K562 (cell line): ENCODE data around the gene CTSD. TPM values are rescaled to one million over a fixed set of nuclear protein-coding genes. Genes with fewer than 3 reads are reported as not detected.

ENCODE experiments used
- ATAC-seq: fragments of 200-7000 bp; cut with Tn5 transposase; 3 replicates; pipeline ENCODE4 v1.9.1; 2020; ENCODE audit warnings: moderate library complexity
- BruUV-seq: library from RNA; stranded (reverse); fragments of 400-500 nt; replicated peaks from 2 replicates; lab custom pipeline; 2021; lab: Mats Ljungman, UMichigan
- CTCF ChIA-PET: fragments of 300-600 bp; formaldehyde crosslinking; extraction: SDS; loops from one replicate; lab custom pipeline; 2021; ENCODE audit warnings: low intra/inter-chr PET ratio; lab: Yijun Ruan, JAX
- POLR2A ChIA-PET: fragments of 300-600, 350-650 bp; sonication (Branson Sonifier 250); formaldehyde crosslinking; extraction: SDS; loops from one replicate; lab custom pipeline; 2021; ENCODE audit warnings: antibody characterized with exemption, inconsistent platforms; lab: Yijun Ruan, JAX
- DNase-seq, 4 experiments: peaks; one replicate each; pipeline versions ENCODE4 v3.0.0 to v3.0.0-alpha.2; 2011 to 2018; ENCODE audit warnings: low spot score in 3 of 4, mixed read lengths in 3 of 4; ENCODE audit errors: extremely low read depth in 1 of 4
- FAIRE-seq: peaks from 2 replicates; lab custom pipeline; 2011; peaks lifted over from hg19 to GRCh38; lab: Jason Lieb, UNC
- H2AFZ ChIP-seq: 2 replicates; pipeline ENCODE4 v1.6.0; 2011; ENCODE audit warnings: low read depth, low read length, control low read depth, inconsistent platforms
- H3K27ac ChIP-seq: fragments of 200-600 bp; 3 replicates; pipeline ENCODE4 v1.8.0; 2011; ENCODE audit warnings: low read depth, mild to moderate bottlenecking, control low read depth, inconsistent platforms, low read length, moderate library complexity, mixed read lengths; ENCODE audit errors: extremely low read depth
- H3K27me3 ChIP-seq, 2 experiments: fragments of 300-600 bp in 1 of 2; 2 replicates in 1 of 2; 3 replicates in 1 of 2; pipeline versions ENCODE4 v1.6.0 to v1.8.0; 2011; ENCODE audit warnings: inconsistent platforms in 2 of 2, low read length in 2 of 2, mild to moderate bottlenecking in 1 of 2, mixed read lengths in 1 of 2, moderate library complexity in 1 of 2; ENCODE audit not compliant: control insufficient read depth in 2 of 2, insufficient read depth in 2 of 2
- H3K36me3 ChIP-seq: fragments of 300-600 bp; 3 replicates; pipeline ENCODE4 v1.8.0; 2011; ENCODE audit warnings: mild to moderate bottlenecking, low read length, inconsistent platforms; ENCODE audit not compliant: control insufficient read depth, insufficient read depth
- H3K4me1 ChIP-seq, 2 experiments: fragments of 200-600 bp in 1 of 2; replicated peaks in 1 of 2; 2 replicates in 1 of 2; 3 replicates in 1 of 2; pipeline versions ENCODE4 v1.5.1 to v1.8.0; 2011; ENCODE audit warnings: inconsistent platforms in 2 of 2, low read length in 2 of 2, mild to moderate bottlenecking in 1 of 2, mixed read lengths in 1 of 2, moderate library complexity in 1 of 2; ENCODE audit not compliant: control insufficient read depth in 2 of 2, insufficient read depth in 2 of 2
- H3K4me2 ChIP-seq: 2 replicates; pipeline ENCODE4 v1.6.1; 2011; ENCODE audit warnings: low read length, control low read depth, inconsistent platforms, mixed read lengths; ENCODE audit not compliant: insufficient read depth
- H3K4me3 ChIP-seq: fragments of 200-600 bp; sonication (generic), shearing (Covaris generic); 2 replicates; pipeline ENCODE4 v1.5.1; 2016; ENCODE audit warnings: control low read depth, inconsistent platforms
- H3K79me2 ChIP-seq: fragments of 200-600 bp; 3 replicates; pipeline ENCODE4 v1.8.0; 2011; ENCODE audit warnings: low read length, inconsistent platforms; ENCODE audit not compliant: control insufficient read depth, insufficient read depth
- H3K9ac ChIP-seq, 2 experiments: 2 replicates each; pipeline versions ENCODE4 v1.6.0 to v1.6.1; 2011; ENCODE audit warnings: low read depth in 2 of 2, low read length in 2 of 2, control low read depth in 1 of 2, inconsistent platforms in 1 of 2, mild to moderate bottlenecking in 1 of 2, mixed read lengths in 1 of 2; ENCODE audit not compliant: insufficient read depth in 1 of 2
- H3K9me1 ChIP-seq: one replicate; pipeline ENCODE4 v1.6.0; 2011; ENCODE audit warnings: inconsistent platforms, mild to moderate bottlenecking, low read length, moderate library complexity; ENCODE audit not compliant: control insufficient read depth, insufficient read depth
- H3K9me3 ChIP-seq: replicated peaks from 2 replicates; pipeline ENCODE4 v1.5.1; 2011; ENCODE audit warnings: low read depth, low read length, inconsistent platforms; ENCODE audit not compliant: control insufficient read depth, insufficient read depth
- H4K20me1 ChIP-seq: replicated peaks from 2 replicates; pipeline ENCODE4 v1.6.1; 2011; ENCODE audit warnings: low read length, inconsistent platforms, mixed read lengths; ENCODE audit not compliant: control insufficient read depth, insufficient read depth
- CTBP1 ChIP-seq: fragments of 450-650 bp; IDR thresholded peaks from 2 replicates; pipeline ENCODE4 v1.6.1; 2016; ENCODE audit warnings: borderline replicate concordance
- GATAD2A ChIP-seq: fragments of 450-650 bp; IDR thresholded peaks from 2 replicates; pipeline ENCODE4 v1.6.1; 2017
- PCBP2 ChIP-seq: fragments of 200-400 bp; formaldehyde crosslinking; IDR thresholded peaks from 2 replicates; pipeline ENCODE4 v1.6.1; 2018; ENCODE audit warnings: low read length, low read depth, mild to moderate bottlenecking, moderate library complexity; ENCODE audit not compliant: poor library complexity, severe bottlenecking
- TAF15 ChIP-seq: fragments of 200-400 bp; formaldehyde crosslinking; IDR thresholded peaks from 2 replicates; pipeline ENCODE4 v1.6.1; 2017; ENCODE audit warnings: mild to moderate bottlenecking, low read depth, low read length, moderate library complexity
- TCF3 ChIP-seq: sonication (generic); formaldehyde crosslinking; IDR thresholded peaks from 2 replicates; pipeline ENCODE4 v1.4.0; 2020; ENCODE audit warnings: mild to moderate bottlenecking, missing genetic modification reagents
- ZNF592 ChIP-seq: fragments of 450-650 bp; IDR thresholded peaks from 2 replicates; pipeline ENCODE4 v1.6.1; 2017; ENCODE audit warnings: antibody characterized with exemption, mild to moderate bottlenecking
- WGBS: fragments of 100-300 bp; shearing (Covaris generic); methylation state at CpG from one replicate; pipeline ENCODE4 v1.1.6; 2016; ENCODE audit warnings: low coverage, mixed read lengths; ENCODE audit not compliant: insufficient coverage; ENCODE audit errors: missing lambda C conversion rate; 5-methylcytosine and 5-hydroxymethylcytosine counted together
- in situ Hi-C: fragments of 300-500 bp; cut with MboI; formaldehyde crosslinking; loops from 4 replicates; pipeline ENCODE4 v1.15.0; 2018; ENCODE audit warnings: inconsistent platforms, mixed read lengths
- intact Hi-C: fragments of 100-400 bp; cut with micrococcal nuclease; formaldehyde crosslinking; loops from 2 replicates; pipeline ENCODE4 v1.14.2; 2022
- polyA plus RNA-seq, 8 experiments: library from polyadenylated mRNA; depleted of rRNA in 4 of 8; stranded (reverse) in 5 of 8; unstranded in 3 of 8; fragments of >200 nt; fragmentation: Nextera tagmentation in 2 of 8; fragmentation: Illumina TruSeq in 1 of 8; extraction: Ambion mirVana in 2 of 8; extraction: Trizol in 1 of 8; gene quantifications; 2 replicates each; pipeline versions ENCODE4 v1.2.1 to v1.2.3, GENCODE V29; 2011 to 2014; ENCODE audit warnings: inconsistent platforms in 1 of 8, missing spikeins in 1 of 8
- total RNA-seq, 7 experiments: library from RNA; depleted of rRNA in 6 of 7; stranded (reverse); fragments of >200 nt in 6 of 7; fragmentation: Illumina TruSeq in 2 of 7; extraction: Trizol in 2 of 7; gene quantifications; 2 replicates each; pipeline versions ENCODE4 v1.2.1 to v1.2.3, GENCODE V29; 2011 to 2021; ENCODE audit warnings: low replicate concordance in 1 of 7

The CTSD gene
- total and polyA plus RNA-seq, 9 of the 15 experiments (the other 6 are each of a cell fraction or from before 2014, with no cell fraction given), result 1.0 to 112 (median 40.9) TPM

- peaks cover 27 to 63% of the 10 kb centered on the region in 2 experiments for H3K27me3 ChIP-seq
- H3K4me1 ChIP-seq, result no peaks in the 10 kb centered on the region; a peak in 2 of 5 replicates
- in situ Hi-C loops (loop anchor here (5.0 kb wide), 1 partner anchor 34 kb away; the partner anchor contains the start of gene CTSD), intact Hi-C loops (no loop called here)
- H3K9ac ChIP-seq, result no peak overlapping the region
- H3K36me3 ChIP-seq, result no peaks in the 10 kb centered on the region
- FAIRE-seq, result no peak
- no peak overlapping the region for H3K4me2 ChIP-seq
- no peak overlapping the region for H2AFZ ChIP-seq
- H4K20me1 ChIP-seq, result no peaks in the 10 kb centered on the region
- no peaks in the 10 kb centered on the region for H3K79me2 ChIP-seq
- peaks cover 7% of the 10 kb centered on the region; the same call in 1 of the 2 replicates for H3K9me3 ChIP-seq
- ATAC-seq, result no peak
- H3K4me3 ChIP-seq, result no peak overlapping the region
- BruUV-seq, result no TSS peak
- DNase-seq, result no peak
- CTCF ChIA-PET, result no interaction called here
- no peak overlapping the region for H3K27ac ChIP-seq
- no peak for TF ChIP-seq PCBP2
- TF ChIP-seq TCF3 (CRISPR knock-in tag), result no peak
- TF ChIP-seq ZNF592, result no peak
- no peak for TF ChIP-seq CTBP1
- no peak for TF ChIP-seq TAF15
- no peak for TF ChIP-seq GATAD2A
- TF ChIP-seq, all 486 proteins: peak for 0
- POLR2A ChIA-PET, result interaction anchor here (0.7 kb wide), 1 partner anchor 10 kb away, joined by 4 read pairs; no protein-coding TSS in a partner anchor
- WGBS, result 7% methylated on average over 9 of the region's 9 CpGs
- H3K9me1 ChIP-seq, result no peaks in the 10 kb centered on the region
Measured at GRCh38 chr11:1727861-1728260, 35.9 kb downstream of the CTSD start.
